ENCODE data around the gene VRK3.

Gene VRK3

GRCh38 chr19:49927526-49928264, 97.5 kb downstream of the VRK3 start:
- no peak for TF ChIP-seq CTCF (IDR thresholded peaks at IDR 0.05; ENCODE audit: extremely low read depth, missing control alignments)
- DNase-seq (ENCODE audit: low spot score): no peak

- DNase-seq (ENCODE audit: low spot score): no peak
- no peak for TF ChIP-seq CTCF (IDR thresholded peaks at IDR 0.05; ENCODE audit: extremely low read depth, missing control alignments)
These were observed 98.7 kb downstream of the VRK3 start for GRCh38 chr19:49926515-49926914.
